ENCODE data around the gene MED27. TPM values are rescaled to one million over a fixed set of nuclear protein-coding genes. Genes with fewer than 3 reads are reported as not detected.

Gene MED27
- total RNA-seq, 4 donors from 2014 or later = 4.1 to 6.3 (median 5.7) TPM

DNA sequence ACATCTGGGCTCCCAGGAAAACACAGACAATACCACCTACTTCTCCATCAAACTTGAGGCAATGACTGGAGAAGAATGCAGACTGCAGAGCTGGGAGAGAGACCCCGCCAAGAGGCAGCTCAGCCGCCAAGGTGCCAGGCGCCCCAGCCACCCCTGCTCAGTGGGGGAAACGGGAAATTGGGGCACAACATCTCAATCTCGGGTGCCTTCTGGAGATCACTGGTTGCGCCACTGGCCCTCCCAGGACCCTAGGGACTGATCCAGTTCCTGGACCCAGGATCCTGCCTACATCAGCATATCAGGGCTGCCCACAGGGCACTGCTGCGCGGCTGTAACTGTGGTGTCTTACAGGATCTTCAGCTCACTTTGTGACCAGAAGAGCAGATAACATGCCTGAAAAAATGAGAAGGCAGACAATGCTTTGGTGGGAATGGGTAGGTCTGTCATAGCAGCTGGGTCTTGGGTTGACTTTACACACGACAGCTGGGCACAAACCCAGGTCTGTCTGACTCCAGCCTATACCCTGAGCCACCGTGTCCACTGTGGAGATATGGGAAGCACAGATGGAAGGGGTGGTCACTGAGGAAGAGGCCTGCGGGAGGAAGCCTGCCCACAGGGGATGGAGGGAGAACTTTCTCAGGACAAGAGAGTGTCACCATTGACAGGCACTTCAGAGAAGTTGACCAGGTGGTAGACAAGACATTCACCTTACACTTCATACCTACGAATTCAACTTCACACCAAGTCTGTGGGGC is 204.6 kb downstream of the MED27 start:
- TF ChIP-seq, protein P1, sequence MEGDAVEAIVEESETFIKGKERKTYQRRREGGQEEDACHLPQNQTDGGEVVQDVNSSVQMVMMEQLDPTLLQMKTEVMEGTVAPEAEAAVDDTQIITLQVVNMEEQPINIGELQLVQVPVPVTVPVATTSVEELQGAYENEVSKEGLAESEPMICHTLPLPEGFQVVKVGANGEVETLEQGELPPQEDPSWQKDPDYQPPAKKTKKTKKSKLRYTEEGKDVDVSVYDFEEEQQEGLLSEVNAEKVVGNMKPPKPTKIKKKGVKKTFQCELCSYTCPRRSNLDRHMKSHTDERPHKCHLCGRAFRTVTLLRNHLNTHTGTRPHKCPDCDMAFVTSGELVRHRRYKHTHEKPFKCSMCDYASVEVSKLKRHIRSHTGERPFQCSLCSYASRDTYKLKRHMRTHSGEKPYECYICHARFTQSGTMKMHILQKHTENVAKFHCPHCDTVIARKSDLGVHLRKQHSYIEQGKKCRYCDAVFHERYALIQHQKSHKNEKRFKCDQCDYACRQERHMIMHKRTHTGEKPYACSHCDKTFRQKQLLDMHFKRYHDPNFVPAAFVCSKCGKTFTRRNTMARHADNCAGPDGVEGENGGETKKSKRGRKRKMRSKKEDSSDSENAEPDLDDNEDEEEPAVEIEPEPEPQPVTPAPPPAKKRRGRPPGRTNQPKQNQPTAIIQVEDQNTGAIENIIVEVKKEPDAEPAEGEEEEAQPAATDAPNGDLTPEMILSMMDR (IDR thresholded peaks at IDR 0.05) = no peak
- no peak for TF ChIP-seq POLR2A (IDR thresholded peaks at IDR 0.05)
- H3K27me3 ChIP-seq = no peaks in the 10 kb centered on the region
- H3K4me3 ChIP-seq = no peak overlapping the region
- no peaks in the 10 kb centered on the region for H3K36me3 ChIP-seq
- no peaks in the 10 kb centered on the region for H3K9me3 ChIP-seq
- DNase-seq = no peak
- no peak overlapping the region for H3K27ac ChIP-seq
- H3K4me1 ChIP-seq = no peaks in the 10 kb centered on the region

DNA sequence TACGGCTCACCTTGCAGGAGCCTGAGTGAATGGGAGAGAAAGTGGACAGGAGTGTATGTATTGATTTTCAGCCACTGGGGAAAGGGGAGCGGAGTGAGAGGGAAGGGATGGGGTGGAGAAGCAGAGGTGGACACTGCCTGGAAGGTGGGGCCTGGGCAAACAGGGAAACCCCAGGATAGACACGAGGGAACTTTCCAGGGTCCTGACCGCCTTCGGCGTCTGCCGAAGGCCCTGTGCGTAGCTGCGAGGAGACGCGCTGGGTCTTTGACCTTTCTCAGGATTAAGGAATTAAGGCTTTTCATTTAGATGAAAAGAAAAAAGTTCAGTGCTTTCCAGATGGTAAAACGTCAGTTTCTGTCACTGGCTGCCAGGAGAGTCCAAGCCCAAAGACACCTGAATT is 205.2 kb downstream of the MED27 start:
- Histone ChIP-seq H3K4me1 (no peaks in the 10 kb centered on the region), H3K36me3 (no peaks in the 10 kb centered on the region), H3K9me3 (no peaks in the 10 kb centered on the region), H3K27me3 (no peaks in the 10 kb centered on the region), H3K27ac (no peak overlapping the region), H3K4me3 (no peak overlapping the region)
- no peak for DNase-seq
- TF ChIP-seq, protein P1 (IDR thresholded peaks at IDR 0.05) = no peak
- no peak for TF ChIP-seq POLR2A (IDR thresholded peaks at IDR 0.05)

DNA sequence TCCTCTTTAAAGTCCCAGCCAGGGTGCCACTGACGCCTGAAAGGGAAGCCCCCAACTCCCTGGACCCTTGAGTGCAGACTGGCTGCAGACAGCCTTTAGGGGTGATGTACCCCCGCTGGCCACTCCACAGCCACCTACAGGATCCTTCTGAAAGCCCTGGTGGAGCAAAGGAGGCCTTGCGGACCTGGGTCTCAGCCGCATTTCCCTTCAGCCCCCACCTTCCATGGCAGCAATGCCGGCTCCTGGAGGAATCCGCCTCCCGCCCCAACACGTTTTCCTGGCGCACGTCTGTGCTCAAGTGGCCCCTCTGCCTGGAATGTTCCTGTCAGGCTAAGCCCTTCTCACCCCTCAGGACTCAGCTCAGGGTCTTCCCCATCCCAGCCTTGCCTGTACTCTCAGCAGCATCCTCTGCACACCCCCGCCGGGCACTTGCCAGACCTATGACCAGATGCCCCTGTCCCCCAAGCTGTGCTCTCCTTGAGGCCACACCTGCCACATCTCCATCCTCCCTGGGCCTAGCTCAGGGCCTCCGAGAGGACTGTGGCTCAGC is 205.7 kb downstream of the MED27 start:
- Histone ChIP-seq H3K36me3 (no peaks in the 10 kb centered on the region), H3K4me1 (no peaks in the 10 kb centered on the region), H3K27ac (no peak overlapping the region), H3K27me3 (no peaks in the 10 kb centered on the region), H3K9me3 (no peaks in the 10 kb centered on the region), H3K4me3 (no peak overlapping the region)
- no peak for DNase-seq
- TF ChIP-seq, protein P1 (IDR thresholded peaks at IDR 0.05) = no peak
- TF ChIP-seq POLR2A (IDR thresholded peaks at IDR 0.05) = no peak

DNA sequence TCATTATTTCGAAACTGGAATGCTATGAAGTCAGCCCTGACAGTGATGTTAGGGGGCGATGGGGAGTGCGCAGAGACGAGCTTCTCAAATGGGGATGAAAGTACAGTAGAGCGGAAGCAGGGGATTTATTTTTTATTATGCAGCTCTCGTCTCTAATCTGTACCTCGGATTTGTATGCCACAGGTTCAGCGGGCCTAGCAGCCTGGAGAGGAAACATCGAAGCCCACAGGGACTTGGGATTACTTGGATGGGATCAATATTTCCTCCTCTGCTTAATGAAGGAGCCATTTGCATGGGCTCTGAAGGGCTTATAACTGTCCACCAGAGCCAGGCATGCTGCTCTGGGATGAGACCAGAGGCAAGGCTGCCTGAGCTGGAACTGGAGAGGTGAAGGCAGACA is 206.3 kb downstream of the MED27 start:
- Histone ChIP-seq H3K27ac (no peak overlapping the region), H3K36me3 (no peaks in the 10 kb centered on the region), H3K4me1 (no peaks in the 10 kb centered on the region), H3K9me3 (no peaks in the 10 kb centered on the region), H3K4me3 (no peak overlapping the region), H3K27me3 (no peaks in the 10 kb centered on the region)
- no peak for DNase-seq
- TF ChIP-seq, protein P1 (IDR thresholded peaks at IDR 0.05) = no peak
- no peak for TF ChIP-seq POLR2A (IDR thresholded peaks at IDR 0.05)

DNA sequence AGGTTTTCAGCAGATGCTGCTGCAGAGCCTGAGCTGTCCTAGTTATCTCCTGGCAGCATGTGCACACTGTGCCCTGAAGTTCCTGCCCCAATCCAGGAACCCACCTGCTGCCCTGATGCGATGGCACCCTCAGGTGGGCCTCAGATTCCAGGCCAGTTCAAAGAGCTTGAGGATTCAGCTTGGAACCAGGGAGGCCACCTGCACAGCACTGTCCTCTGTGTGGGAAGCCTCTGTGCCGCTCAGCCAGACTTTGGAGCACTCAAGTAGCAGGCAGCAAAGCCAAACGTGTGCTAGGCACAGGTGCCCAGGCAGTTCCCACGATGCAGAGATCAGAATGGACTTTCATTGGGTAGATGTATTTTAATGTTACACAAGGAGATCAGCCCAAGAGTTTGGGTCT is 207.0 kb downstream of the MED27 start:
- H3K4me3 ChIP-seq = no peak overlapping the region
- DNase-seq = no peak
- no peaks in the 10 kb centered on the region for H3K27me3 ChIP-seq
- TF ChIP-seq, protein P1 (IDR thresholded peaks at IDR 0.05) = no peak
- TF ChIP-seq POLR2A (IDR thresholded peaks at IDR 0.05) = no peak
- H3K4me1 ChIP-seq = no peaks in the 10 kb centered on the region
- H3K9me3 ChIP-seq = no peaks in the 10 kb centered on the region
- H3K36me3 ChIP-seq = no peaks in the 10 kb centered on the region
- no peak overlapping the region for H3K27ac ChIP-seq
